Natural killer cell treated with Interleukin-12 subunit alpha and Interleukin-12 subunit beta and Interleukin-15 and Interleukin-18, amount 100 ng/mL, for 72 hours (primary cell): ENCODE results near the gene PPP1R10. TPM values are rescaled to one million over a fixed set of nuclear protein-coding genes. Genes with fewer than 3 reads are reported as not detected.
A peak's percentile ranks its signal among the peaks of the same experiment; 100 is the strongest.

Experiments
- ATAC-seq, 2 donors: fragments of 150-1000 bp; cut with Tn5 transposase in 1 of 2; sonication (Bioruptor Pico), chemical (Tn5 transposase) in 1 of 2; 2 replicates each; pipeline ENCODE4 v1.10.0; 2021
- DNase-seq: peaks from one replicate; pipeline ENCODE4 v3.0.0; 2022; ENCODE audit warnings: low spot score
- H3K27ac Mint-ChIP-seq, 2 donors: 1 replicate in 1 of 2; 2 replicates in 1 of 2; pipeline ENCODE4 v1.8.0; 2022; ENCODE audit warnings: mixed read lengths in 2 of 2, mild to moderate bottlenecking in 1 of 2, moderate library complexity in 1 of 2
- H3K27me3 Mint-ChIP-seq, 2 donors: 1 replicate in 1 of 2; 2 replicates in 1 of 2; pipeline ENCODE4 v1.8.0; 2022; ENCODE audit warnings: mixed read lengths in 2 of 2
- H3K36me3 Mint-ChIP-seq: one replicate; pipeline ENCODE4 v1.8.0; 2022; ENCODE audit warnings: mixed read lengths
- H3K4me1 Mint-ChIP-seq, 2 donors: 1 replicate in 1 of 2; 2 replicates in 1 of 2; pipeline ENCODE4 v1.8.0; 2022; ENCODE audit warnings: low read depth in 2 of 2, mixed read lengths in 2 of 2, mild to moderate bottlenecking in 1 of 2
- H3K4me3 Mint-ChIP-seq: one replicate; pipeline ENCODE4 v1.8.0; 2022; ENCODE audit warnings: mixed read lengths
- H3K9me3 Mint-ChIP-seq: 2 replicates; pipeline ENCODE4 v1.8.0; 2022; ENCODE audit warnings: mixed read lengths
- total RNA-seq, 2 donors: library from RNA; stranded (reverse); gene quantifications; one replicate each; pipeline ENCODE4 v1.2.3, GENCODE V29; 2022

PPP1R10 gene
- total RNA-seq, 2 donors from 2014 or later: 97.9 to 119 TPM

GRCh38 chr6:30614843-30615218 lies 2.2 kb downstream of the PPP1R10 start:
- peak; percentile 65 to 72 for ATAC-seq
- H3K9me3 Mint-ChIP-seq: no peaks in the 10 kb centered on the region
- DNase-seq: peak; percentile 90
- no peaks in the 10 kb centered on the region for H3K27me3 Mint-ChIP-seq
- peak overlapping the region; percentile 95 to 98 for H3K27ac Mint-ChIP-seq
- H3K36me3 Mint-ChIP-seq: peaks cover 48% of the 10 kb centered on the region
- H3K4me3 Mint-ChIP-seq: peak overlapping the region; percentile 94
- H3K4me1 Mint-ChIP-seq: peaks cover 69 to 79% of the 10 kb centered on the region in 2 donors

- peak overlapping the region; percentile 95 to 98 for H3K27ac Mint-ChIP-seq
- no peaks in the 10 kb centered on the region for H3K9me3 Mint-ChIP-seq
- H3K27me3 Mint-ChIP-seq: no peaks in the 10 kb centered on the region
- DNase-seq (no peak), ATAC-seq (no peak)
- H3K4me1 Mint-ChIP-seq: peaks cover 70 to 78% of the 10 kb centered on the region in 2 donors
- H3K4me3 Mint-ChIP-seq: peak overlapping the region; percentile 94
- H3K36me3 Mint-ChIP-seq: peaks cover 54% of the 10 kb centered on the region
Measured at GRCh38 chr6:30614044-30614842, 2.8 kb downstream of the PPP1R10 start.

- Mint-ChIP-seq H3K4me3 (peak overlapping the region; percentile 94), H3K27me3 (no peaks in the 10 kb centered on the region), H3K4me1 (peaks cover 70 to 78% of the 10 kb centered on the region in 2 donors), H3K27ac (peak overlapping the region; percentile 95 to 98), H3K36me3 (peaks cover 62% of the 10 kb centered on the region), H3K9me3 (no peaks in the 10 kb centered on the region)
- DNase-seq (no peak), ATAC-seq (no peak)
Measured at GRCh38 chr6:30613251-30614043, 3.6 kb downstream of the PPP1R10 start.

DNA sequence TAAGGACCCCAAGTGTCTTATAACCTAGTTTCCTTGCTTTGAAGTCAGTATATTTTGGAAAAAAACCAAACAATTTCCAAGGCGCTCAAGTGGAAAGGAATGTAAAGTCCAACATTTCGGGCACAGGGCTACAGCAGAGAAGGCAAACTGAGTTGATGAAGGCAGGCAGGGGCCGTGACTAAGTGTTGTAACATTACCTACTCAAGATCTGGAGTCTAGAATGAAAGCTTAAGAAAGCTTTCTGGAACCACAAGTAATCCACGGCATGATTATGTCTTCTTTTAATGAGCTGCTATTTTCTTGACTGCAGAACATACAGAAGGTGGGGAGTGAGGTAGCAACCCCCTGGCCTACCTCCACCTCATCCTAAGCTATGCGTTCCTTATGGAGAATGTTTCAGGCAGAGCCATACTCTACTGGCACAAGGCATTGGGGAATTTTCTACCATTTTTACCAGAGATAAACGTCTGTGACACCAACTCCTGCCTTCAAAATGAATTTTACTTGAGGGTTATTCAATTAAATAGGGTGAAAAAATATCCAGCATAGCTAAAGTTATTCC lies 4.3 kb downstream of the PPP1R10 start:
- peak overlapping the region; percentile 95 to 98 for H3K27ac Mint-ChIP-seq
- no peaks in the 10 kb centered on the region for H3K27me3 Mint-ChIP-seq
- H3K4me1 Mint-ChIP-seq: peaks cover 67 to 75% of the 10 kb centered on the region in 2 donors
- DNase-seq (no peak), ATAC-seq (no peak)
- no peaks in the 10 kb centered on the region for H3K9me3 Mint-ChIP-seq
- H3K36me3 Mint-ChIP-seq: peaks cover 65% of the 10 kb centered on the region
- no peak overlapping the region for H3K4me3 Mint-ChIP-seq

- Mint-ChIP-seq H3K27me3 (no peaks in the 10 kb centered on the region), H3K27ac (peak overlapping the region; percentile 42 to 77), H3K36me3 (peaks cover 68% of the 10 kb centered on the region), H3K4me3 (no peak overlapping the region), H3K4me1 (peaks cover 67 to 72% of the 10 kb centered on the region in 2 donors), H3K9me3 (no peaks in the 10 kb centered on the region)
- DNase-seq (no peak), ATAC-seq (no peak)
Measured at GRCh38 chr6:30612213-30612612, 4.8 kb downstream of the PPP1R10 start.

DNA sequence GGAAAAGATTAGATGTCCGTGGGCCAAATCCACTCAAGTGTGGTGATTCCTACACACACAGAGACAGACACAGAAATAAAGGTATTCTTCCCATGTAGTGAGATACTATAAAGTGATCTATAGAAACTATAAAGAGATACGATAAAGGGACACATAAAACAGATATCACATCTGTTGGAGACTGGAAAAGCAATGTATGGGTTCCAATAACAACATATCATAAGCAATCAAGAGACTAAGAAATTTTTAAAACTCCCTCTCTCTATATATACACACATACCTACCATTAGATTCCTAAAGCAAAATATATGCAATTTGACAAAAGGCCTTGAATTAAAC lies 5.2 kb downstream of the PPP1R10 start:
- peaks cover 63 to 68% of the 10 kb centered on the region in 2 donors for H3K4me1 Mint-ChIP-seq
- peaks cover 65% of the 10 kb centered on the region for H3K36me3 Mint-ChIP-seq
- DNase-seq (no peak), ATAC-seq (no peak)
- H3K27me3 Mint-ChIP-seq: no peaks in the 10 kb centered on the region
- no peaks in the 10 kb centered on the region for H3K9me3 Mint-ChIP-seq
- peak overlapping the region; percentile 11 for H3K4me3 Mint-ChIP-seq
- H3K27ac Mint-ChIP-seq: peak overlapping the region; percentile 42 to 77

DNA sequence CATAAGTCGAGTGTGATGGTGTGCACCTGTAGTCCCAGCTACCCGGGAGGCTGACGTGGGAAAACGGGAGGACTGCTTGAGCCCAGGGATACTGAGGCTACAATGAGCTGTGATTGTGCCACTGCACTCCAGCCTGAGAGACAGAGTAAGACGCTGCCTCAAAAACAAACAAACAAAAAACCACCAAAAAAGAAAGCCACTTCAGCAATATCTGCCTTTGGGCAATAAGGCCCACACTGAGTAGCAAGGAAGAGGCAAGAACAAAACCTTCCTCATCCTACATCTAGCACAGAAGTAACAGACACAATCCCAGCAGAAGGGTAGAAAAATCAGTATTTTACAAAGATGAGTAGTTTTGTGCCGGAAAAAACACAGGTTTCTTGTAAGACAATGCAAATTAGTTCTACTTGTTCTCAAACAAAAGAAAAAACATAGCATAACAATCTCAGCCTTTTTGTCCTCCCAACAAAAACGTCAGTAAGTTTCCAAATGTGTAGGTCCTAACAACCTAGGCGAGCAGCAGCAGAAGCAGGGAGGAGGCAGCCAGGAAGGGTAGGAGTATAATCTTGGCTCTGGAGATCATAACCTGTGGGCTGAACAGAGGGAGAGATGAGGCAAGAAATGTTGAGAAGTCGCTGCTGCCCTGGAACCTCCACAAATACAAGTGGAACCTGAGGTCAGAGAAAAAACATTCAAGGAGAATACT lies 5.7 kb downstream of the PPP1R10 start:
- Mint-ChIP-seq H3K27ac (peak overlapping the region; percentile 42 to 77), H3K27me3 (no peaks in the 10 kb centered on the region), H3K36me3 (peaks cover 65% of the 10 kb centered on the region), H3K4me1 (peaks cover 62 to 69% of the 10 kb centered on the region in 2 donors), H3K9me3 (no peaks in the 10 kb centered on the region), H3K4me3 (peak overlapping the region; percentile 11)
- no peak for ATAC-seq
- DNase-seq: no peak

DNA sequence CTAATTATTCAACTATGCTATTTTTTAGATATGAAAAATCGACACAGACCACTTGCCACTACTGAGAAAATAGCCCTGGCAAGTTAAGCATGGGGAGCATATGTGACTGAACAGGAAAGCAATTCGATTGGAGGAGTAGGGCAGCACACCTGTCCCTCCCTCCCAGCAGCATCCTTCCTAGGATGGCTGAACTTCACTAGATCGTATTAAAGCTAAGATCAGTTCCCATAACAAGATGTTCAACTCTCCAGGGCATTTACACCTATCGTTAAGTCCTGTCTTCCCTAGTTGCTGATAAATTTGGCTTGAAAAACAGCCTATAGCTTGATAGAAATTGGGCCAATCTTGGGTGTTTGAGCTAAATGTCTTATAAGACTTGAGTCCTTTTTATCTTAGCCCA lies 7.0 kb downstream of the PPP1R10 start:
- Mint-ChIP-seq H3K4me3 (no peak overlapping the region), H3K4me1 (peaks cover 58 to 65% of the 10 kb centered on the region in 2 donors), H3K9me3 (no peaks in the 10 kb centered on the region), H3K27me3 (no peaks in the 10 kb centered on the region), H3K36me3 (peaks cover 65% of the 10 kb centered on the region), H3K27ac (peak overlapping the region in 1 of 2 donors; percentile 77)
- DNase-seq: no peak
- ATAC-seq: no peak

GRCh38 chr6:30603961-30604360 lies 13.1 kb downstream of the PPP1R10 start:
- Mint-ChIP-seq H3K27ac (peak overlapping the region in 1 of 2 donors; percentile 24), H3K4me3 (no peak overlapping the region), H3K9me3 (no peaks in the 10 kb centered on the region), H3K27me3 (no peaks in the 10 kb centered on the region), H3K4me1 (peaks cover 42% of the 10 kb centered on the region in 2 donors), H3K36me3 (peaks cover 52% of the 10 kb centered on the region)
- DNase-seq: no peak
- no peak for ATAC-seq

GRCh38 chr6:30601815-30602641 lies 15.0 kb downstream of the PPP1R10 start:
- Mint-ChIP-seq H3K4me3 (no peak overlapping the region), H3K4me1 (peaks cover 37 to 42% of the 10 kb centered on the region in 2 donors), H3K36me3 (peaks cover 38% of the 10 kb centered on the region), H3K9me3 (no peaks in the 10 kb centered on the region), H3K27me3 (no peaks in the 10 kb centered on the region), H3K27ac (peak overlapping the region; percentile 49 to 55)
- ATAC-seq (peak in 1 of 2 donors; percentile 5), DNase-seq (no peak)

GRCh38 chr6:30601436-30601814 lies 15.6 kb downstream of the PPP1R10 start:
- H3K4me1 Mint-ChIP-seq: peaks cover 38 to 42% of the 10 kb centered on the region in 2 donors

DNA sequence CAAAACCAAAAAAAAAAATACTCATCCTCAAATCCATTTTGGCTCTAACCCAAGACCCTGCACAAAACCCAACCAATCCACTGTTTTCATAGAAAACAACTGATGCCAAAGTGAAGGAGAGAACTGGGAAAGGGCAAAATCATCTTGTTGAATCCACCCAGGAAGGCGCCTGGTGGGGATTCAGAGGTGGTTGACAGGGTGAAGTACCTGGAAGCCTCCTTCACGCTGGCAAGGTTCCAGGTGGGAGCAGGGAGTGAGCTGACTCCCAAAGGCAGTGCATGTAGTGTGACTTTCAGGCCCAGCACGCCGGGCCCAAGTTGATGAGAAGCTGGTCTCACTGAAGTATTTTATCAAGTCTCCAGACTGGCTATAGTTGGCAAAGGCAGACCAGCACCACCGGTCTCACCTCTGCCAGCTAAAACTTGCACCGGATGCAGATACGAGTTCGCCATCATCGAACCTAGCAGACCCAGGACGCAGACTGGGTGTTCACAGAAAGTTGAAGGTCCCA lies 16.5 kb downstream of the PPP1R10 start:
- ATAC-seq (no peak), DNase-seq (no peak)
- no peaks in the 10 kb centered on the region for H3K9me3 Mint-ChIP-seq
- no peaks in the 10 kb centered on the region for H3K27me3 Mint-ChIP-seq
- no peak overlapping the region for H3K4me3 Mint-ChIP-seq
- H3K4me1 Mint-ChIP-seq: peaks cover 33 to 35% of the 10 kb centered on the region in 2 donors
- no peak overlapping the region for H3K27ac Mint-ChIP-seq
- peaks cover 28% of the 10 kb centered on the region for H3K36me3 Mint-ChIP-seq

More at GRCh38 chr6:30601436-30601814, 15.6 kb downstream of the PPP1R10 start:
- Mint-ChIP-seq H3K27me3 (no peaks in the 10 kb centered on the region), H3K9me3 (no peaks in the 10 kb centered on the region), H3K36me3 (peaks cover 35% of the 10 kb centered on the region), H3K27ac (peak overlapping the region; percentile 49 to 55), H3K4me3 (peak overlapping the region; percentile 39)
- no peak for DNase-seq
- ATAC-seq: peak; percentile 1 to 34
